ENCODE results near the gene TBC1D10A. TPM values are rescaled to one million over a fixed set of nuclear protein-coding genes. Genes with fewer than 3 reads are reported as not detected.

The TBC1D10A gene
- polyA plus RNA-seq, 4 donors = 14.1 to 18.4 (median 16.3) TPM

GRCh38 chr22:30288419-30289140, 38.2 kb downstream of the TBC1D10A start:
- DNase-seq (ENCODE audit: low read depth in 4 of 4, low spot score in 2 of 4) = no peak

- peak in 1 of 4 donors; percentile 63 for DNase-seq (ENCODE audit: low read depth in 4 of 4, low spot score in 2 of 4)
Measured at GRCh38 chr22:30287648-30288418, 38.9 kb downstream of the TBC1D10A start.

GRCh38 chr22:30286813-30287647, 39.7 kb downstream of the TBC1D10A start:
- DNase-seq (ENCODE audit: low read depth in 4 of 4, low spot score in 2 of 4) = no peak

GRCh38 chr22:30286331-30286730, 40.4 kb downstream of the TBC1D10A start:
- DNase-seq (ENCODE audit: low read depth in 4 of 4, low spot score in 2 of 4) = no peak

- no peak for DNase-seq (ENCODE audit: low read depth in 4 of 4, low spot score in 2 of 4)
Measured at GRCh38 chr22:30285846-30286200, 40.9 kb downstream of the TBC1D10A start.

GRCh38 chr22:30285176-30285845, 41.4 kb downstream of the TBC1D10A start:
- DNase-seq (ENCODE audit: low read depth in 4 of 4, low spot score in 2 of 4) = no peak

- DNase-seq (ENCODE audit: low read depth in 4 of 4, low spot score in 2 of 4) = no peak
Measured at GRCh38 chr22:30284666-30285065, 42.1 kb downstream of the TBC1D10A start.

- DNase-seq (ENCODE audit: low read depth in 4 of 4, low spot score in 2 of 4) = no peak
Measured at GRCh38 chr22:30284172-30284571, 42.6 kb downstream of the TBC1D10A start.

GRCh38 chr22:30283342-30283741, 43.4 kb downstream of the TBC1D10A start:
- DNase-seq (ENCODE audit: low read depth in 4 of 4, low spot score in 2 of 4) = no peak

GRCh38 chr22:30282616-30283046, 44.1 kb downstream of the TBC1D10A start:
- no peak for DNase-seq (ENCODE audit: low read depth in 4 of 4, low spot score in 2 of 4)

- DNase-seq (ENCODE audit: low read depth in 4 of 4, low spot score in 2 of 4) = no peak
Measured at GRCh38 chr22:30280505-30280904, 46.2 kb downstream of the TBC1D10A start.

- no peak for DNase-seq (ENCODE audit: low read depth in 4 of 4, low spot score in 2 of 4)
Measured at GRCh38 chr22:30279932-30280331, 46.8 kb downstream of the TBC1D10A start.

GRCh38 chr22:30279046-30279788, 47.5 kb downstream of the TBC1D10A start:
- no peak for DNase-seq (ENCODE audit: low read depth in 4 of 4, low spot score in 2 of 4)

- no peak for DNase-seq (ENCODE audit: low read depth in 4 of 4, low spot score in 2 of 4)
Measured at GRCh38 chr22:30277547-30278344, 49.0 kb downstream of the TBC1D10A start.

GRCh38 chr22:30276039-30276438, 50.7 kb downstream of the TBC1D10A start:
- no peak for DNase-seq (ENCODE audit: low read depth in 4 of 4, low spot score in 2 of 4)

- DNase-seq (ENCODE audit: low read depth in 4 of 4, low spot score in 2 of 4) = no peak
Measured at GRCh38 chr22:30275625-30276024, 51.1 kb downstream of the TBC1D10A start.

- no peak for DNase-seq (ENCODE audit: low read depth in 4 of 4, low spot score in 2 of 4)
Measured at GRCh38 chr22:30274437-30274812, 52.3 kb downstream of the TBC1D10A start.

GRCh38 chr22:30273711-30274436, 52.9 kb downstream of the TBC1D10A start:
- DNase-seq (ENCODE audit: low read depth in 4 of 4, low spot score in 2 of 4) = no peak

Measured in left renal cortex interstitium (tissue), 4 donors.